Neural cell (in vitro differentiated cells): ENCODE results near the gene AZIN2.

Source experiments
- EP300 ChIP-seq: fragments of 450-650 bp; conservative IDR thresholded peaks from 2 replicates; pipeline ENCODE4 v1.6.1; 2014; ENCODE audit warnings: antibody characterized with exemption, mild to moderate bottlenecking, moderate library complexity; ENCODE audit not compliant: poor library complexity, severe bottlenecking
- SMC3 ChIP-seq: fragments of 450-650 bp; conservative IDR thresholded peaks from 2 replicates; pipeline ENCODE4 v1.6.1; 2014; ENCODE audit warnings: antibody characterized with exemption, mild to moderate bottlenecking, moderate library complexity; ENCODE audit not compliant: poor library complexity
- TF ChIP-seq, protein P1 (sequence below): fragments of 450-650 bp; IDR thresholded peaks from 2 replicates; pipeline ENCODE4 v1.5.1; 2014; ENCODE audit warnings: antibody characterized with exemption, mild to moderate bottlenecking, moderate library complexity; ENCODE audit not compliant: poor library complexity, severe bottlenecking

DNA sequence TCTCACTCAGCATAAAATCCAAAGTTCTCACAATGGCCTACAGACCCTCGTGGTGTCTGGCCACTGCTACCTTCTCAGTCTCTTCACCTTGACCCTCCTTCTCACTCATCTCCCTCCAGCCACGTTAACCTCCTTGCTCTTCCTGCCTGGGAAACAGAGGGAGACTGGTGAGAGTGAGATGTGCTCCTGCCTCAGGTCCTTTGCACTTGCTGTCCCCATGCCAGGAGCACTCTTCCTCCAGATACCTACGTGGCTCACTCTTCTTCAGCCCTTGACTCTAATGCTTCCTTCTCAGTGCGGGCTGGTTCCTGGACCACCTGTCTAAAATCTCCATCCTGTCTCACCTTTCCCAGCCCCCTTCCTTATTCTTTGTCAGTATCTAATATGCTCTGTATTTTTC lies 76.2 kb downstream of the AZIN2 start:
- no peak for TF ChIP-seq SMC3
- TF ChIP-seq, protein P1, sequence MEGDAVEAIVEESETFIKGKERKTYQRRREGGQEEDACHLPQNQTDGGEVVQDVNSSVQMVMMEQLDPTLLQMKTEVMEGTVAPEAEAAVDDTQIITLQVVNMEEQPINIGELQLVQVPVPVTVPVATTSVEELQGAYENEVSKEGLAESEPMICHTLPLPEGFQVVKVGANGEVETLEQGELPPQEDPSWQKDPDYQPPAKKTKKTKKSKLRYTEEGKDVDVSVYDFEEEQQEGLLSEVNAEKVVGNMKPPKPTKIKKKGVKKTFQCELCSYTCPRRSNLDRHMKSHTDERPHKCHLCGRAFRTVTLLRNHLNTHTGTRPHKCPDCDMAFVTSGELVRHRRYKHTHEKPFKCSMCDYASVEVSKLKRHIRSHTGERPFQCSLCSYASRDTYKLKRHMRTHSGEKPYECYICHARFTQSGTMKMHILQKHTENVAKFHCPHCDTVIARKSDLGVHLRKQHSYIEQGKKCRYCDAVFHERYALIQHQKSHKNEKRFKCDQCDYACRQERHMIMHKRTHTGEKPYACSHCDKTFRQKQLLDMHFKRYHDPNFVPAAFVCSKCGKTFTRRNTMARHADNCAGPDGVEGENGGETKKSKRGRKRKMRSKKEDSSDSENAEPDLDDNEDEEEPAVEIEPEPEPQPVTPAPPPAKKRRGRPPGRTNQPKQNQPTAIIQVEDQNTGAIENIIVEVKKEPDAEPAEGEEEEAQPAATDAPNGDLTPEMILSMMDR: no peak
- TF ChIP-seq EP300: no peak
